OCI-LY1 (cell line): Measurements from ENCODE around the gene CDK11A.
"Not testable (repeated sequence)": the region's sequence is repeated elsewhere in the genome, so short reads cannot be mapped to it uniquely, and the experiment has no call there.

Experiments
- CTCF ChIP-seq: fragments of 200-600 bp; sonication (generic), shearing (Covaris generic); IDR thresholded peaks from 2 replicates; pipeline ENCODE4 v1.5.1; 2017; ENCODE audit warnings: mild to moderate bottlenecking, antibody characterized with exemption, low read length, moderate library complexity, mixed read lengths
- EZH2 ChIP-seq: fragments of 200-600 bp; sonication (generic), shearing (Covaris generic); IDR thresholded peaks from 2 replicates; pipeline ENCODE4 v1.8.0; 2017; ENCODE audit warnings: borderline replicate concordance, mixed run types, mild to moderate bottlenecking, antibody characterized with exemption, low read length, moderate library complexity, mixed read lengths

- not testable (repeated sequence) for TF ChIP-seq CTCF, EZH2
These were observed 24.1 kb downstream of the CDK11A start for GRCh38 chr1:1700067-1700466.
